Natural killer cell treated with Interleukin-12 subunit alpha and Interleukin-12 subunit beta and Interleukin-15 and Interleukin-18, amount 100 ng/mL, for 72 hours (primary cell): ENCODE measurements around the gene LELP1. TPM values are rescaled to one million over a fixed set of nuclear protein-coding genes. Genes with fewer than 3 reads are reported as not detected.
"Not testable (repeated sequence)": the region's sequence is repeated elsewhere in the genome, so short reads cannot be mapped to it uniquely, and the experiment has no call there.

Experiments
- ATAC-seq, 2 donors: fragments of 150-1000 bp; cut with Tn5 transposase in 1 of 2; sonication (Bioruptor Pico), chemical (Tn5 transposase) in 1 of 2; 2 replicates each; pipeline ENCODE4 v1.10.0; 2021
- DNase-seq: peaks from one replicate; pipeline ENCODE4 v3.0.0; 2022; ENCODE audit warnings: low spot score
- H3K27ac Mint-ChIP-seq, 2 donors: 1 replicate in 1 of 2; 2 replicates in 1 of 2; pipeline ENCODE4 v1.8.0; 2022; ENCODE audit warnings: mixed read lengths in 2 of 2, mild to moderate bottlenecking in 1 of 2, moderate library complexity in 1 of 2
- H3K27me3 Mint-ChIP-seq, 2 donors: 1 replicate in 1 of 2; 2 replicates in 1 of 2; pipeline ENCODE4 v1.8.0; 2022; ENCODE audit warnings: mixed read lengths in 2 of 2
- H3K36me3 Mint-ChIP-seq: one replicate; pipeline ENCODE4 v1.8.0; 2022; ENCODE audit warnings: mixed read lengths
- H3K4me1 Mint-ChIP-seq, 2 donors: 1 replicate in 1 of 2; 2 replicates in 1 of 2; pipeline ENCODE4 v1.8.0; 2022; ENCODE audit warnings: low read depth in 2 of 2, mixed read lengths in 2 of 2, mild to moderate bottlenecking in 1 of 2
- H3K4me3 Mint-ChIP-seq: one replicate; pipeline ENCODE4 v1.8.0; 2022; ENCODE audit warnings: mixed read lengths
- H3K9me3 Mint-ChIP-seq: 2 replicates; pipeline ENCODE4 v1.8.0; 2022; ENCODE audit warnings: mixed read lengths
- total RNA-seq, 2 donors: library from RNA; stranded (reverse); gene quantifications; one replicate each; pipeline ENCODE4 v1.2.3, GENCODE V29; 2022

Gene LELP1
- not detected for total RNA-seq

DNA sequence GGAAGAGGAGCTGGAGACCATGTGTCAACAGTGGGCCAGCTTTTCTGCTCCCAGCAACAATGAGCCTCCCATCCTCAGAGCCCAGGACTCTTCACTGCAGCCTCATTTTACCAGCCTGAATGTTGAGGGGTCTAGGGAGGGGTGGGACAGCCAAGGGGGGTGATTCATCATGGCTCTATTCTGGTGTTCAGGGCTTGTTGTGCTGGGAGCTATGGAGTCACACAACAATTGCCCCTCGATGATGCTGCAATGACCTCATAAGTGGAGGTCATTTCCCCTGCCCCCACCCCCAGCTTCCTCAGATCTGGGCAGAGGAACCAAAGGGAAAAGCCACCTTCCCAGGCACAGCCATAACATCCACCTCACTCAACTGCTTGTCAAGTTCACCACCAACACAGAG, at the start of gene LELP1:
TSS of gene LELP1 (plus strand) at position 301 of the 400 bp plus-strand sequence. CDS start 1,278 bp downstream, outside the sequence.
- no peaks in the 10 kb centered on the region for H3K9me3 Mint-ChIP-seq
- H3K36me3 Mint-ChIP-seq: no peaks in the 10 kb centered on the region
- no peak within 1 kb of the TSS for H3K4me3 Mint-ChIP-seq
- no peak for ATAC-seq
- H3K27me3 Mint-ChIP-seq: peaks cover 32 to 50% of the 10 kb centered on the region in 2 donors
- no peak within 1 kb of the TSS for H3K27ac Mint-ChIP-seq
- no peak for DNase-seq
- H3K4me1 Mint-ChIP-seq: no peaks in the 10 kb centered on the region

DNA sequence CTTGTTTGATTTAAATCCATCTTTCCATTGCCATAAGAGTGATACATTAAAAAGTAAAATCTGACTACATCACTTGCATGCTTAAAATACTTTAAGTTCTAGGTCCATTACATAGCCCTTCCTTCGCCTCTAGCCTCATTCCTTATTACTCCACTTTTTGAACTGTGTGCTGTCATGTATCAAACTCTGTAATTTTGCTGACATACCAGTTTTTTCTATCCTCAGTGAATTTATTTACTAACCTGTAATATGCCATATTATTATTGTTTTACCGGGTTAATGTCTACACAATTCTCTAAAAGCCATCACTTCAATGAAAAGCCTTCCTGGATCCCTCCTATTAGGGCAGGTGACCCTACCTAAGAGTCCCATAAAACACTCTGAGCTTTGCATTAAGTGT, 47.7 kb upstream of the LELP1 start:
- Mint-ChIP-seq H3K4me3 (no peak overlapping the region), H3K27me3 (peaks cover 33 to 71% of the 10 kb centered on the region in 2 donors), H3K4me1 (no peaks in the 10 kb centered on the region), H3K36me3 (peaks cover 7% of the 10 kb centered on the region), H3K9me3 (peaks cover 6% of the 10 kb centered on the region), H3K27ac (no peak overlapping the region)
- ATAC-seq (no peak), DNase-seq (no peak)

DNA sequence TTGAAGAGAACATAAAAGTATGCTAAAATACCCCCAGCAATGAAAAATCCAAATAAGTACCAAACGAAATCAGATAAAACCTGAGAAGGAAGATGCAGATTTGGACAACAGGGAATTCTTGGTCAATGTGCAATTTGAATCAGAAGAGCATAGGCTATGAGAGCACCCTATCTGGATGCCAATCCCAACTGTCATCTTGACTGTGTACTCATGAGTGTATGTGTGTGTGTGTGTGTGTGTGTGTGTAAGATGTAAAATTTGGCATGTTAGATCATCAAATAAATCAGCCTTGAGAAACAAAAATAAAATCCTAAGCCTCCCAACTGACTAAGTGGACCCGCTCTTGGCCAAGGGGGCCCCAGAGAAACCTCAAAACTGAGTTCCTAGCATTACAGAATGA, 34.5 kb upstream of the LELP1 start:
- Mint-ChIP-seq H3K4me1 (no peaks in the 10 kb centered on the region), H3K27ac (no peak overlapping the region), H3K9me3 (no peaks in the 10 kb centered on the region), H3K36me3 (no peaks in the 10 kb centered on the region), H3K27me3 (peaks cover 29 to 46% of the 10 kb centered on the region in 2 donors), H3K4me3 (no peak overlapping the region)
- ATAC-seq (no peak), DNase-seq (no peak)

DNA sequence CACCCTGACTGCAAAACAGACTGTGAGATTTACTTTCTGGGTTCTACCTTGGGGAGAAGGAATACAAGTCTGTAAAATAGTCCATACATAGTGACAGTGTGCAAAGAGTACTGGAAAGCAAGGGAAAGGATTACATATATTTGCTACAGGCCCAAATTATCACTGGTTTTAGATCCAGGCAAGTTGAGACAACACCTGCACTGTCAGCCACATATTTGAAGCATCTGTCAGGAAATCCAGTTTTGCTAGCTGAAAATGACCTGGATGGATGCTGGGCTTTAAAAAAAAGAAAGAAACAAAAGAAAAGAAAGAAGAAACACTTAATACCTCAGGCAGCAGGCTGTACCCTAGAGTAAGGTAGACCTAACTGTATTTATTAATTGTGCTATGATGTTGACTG, 28.6 kb upstream of the LELP1 start:
- ATAC-seq (no peak), DNase-seq (no peak)
- no peaks in the 10 kb centered on the region for H3K9me3 Mint-ChIP-seq
- H3K27me3 Mint-ChIP-seq: peaks cover 24 to 33% of the 10 kb centered on the region in 2 donors
- no peaks in the 10 kb centered on the region for H3K4me1 Mint-ChIP-seq
- no peak overlapping the region for H3K27ac Mint-ChIP-seq
- no peaks in the 10 kb centered on the region for H3K36me3 Mint-ChIP-seq
- H3K4me3 Mint-ChIP-seq: no peak overlapping the region

DNA sequence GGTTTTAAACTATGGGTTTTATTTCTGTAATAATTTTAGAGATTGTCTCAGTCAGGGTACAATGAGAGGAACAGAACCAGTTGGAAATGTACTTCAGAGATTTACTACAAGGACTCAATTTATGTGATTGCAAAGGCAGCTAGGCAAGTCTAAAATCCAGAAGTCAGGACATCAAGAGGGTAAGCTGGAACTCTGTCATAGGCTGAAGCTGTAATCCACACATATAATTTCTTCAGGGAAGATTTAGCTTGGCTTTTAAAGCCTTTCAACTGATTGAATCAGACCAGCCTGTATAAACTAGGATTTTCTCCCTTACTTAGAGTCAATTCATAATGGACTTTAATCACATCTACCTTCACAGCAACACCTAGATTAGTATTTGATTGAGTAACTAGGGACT, 24.3 kb upstream of the LELP1 start:
- DNase-seq (no peak), ATAC-seq (no peak)
- Mint-ChIP-seq H3K4me1 (no peaks in the 10 kb centered on the region), H3K27me3 (peaks cover 18 to 29% of the 10 kb centered on the region in 2 donors), H3K4me3 (no peak overlapping the region), H3K9me3 (no peaks in the 10 kb centered on the region), H3K36me3 (no peaks in the 10 kb centered on the region), H3K27ac (no peak overlapping the region)

DNA sequence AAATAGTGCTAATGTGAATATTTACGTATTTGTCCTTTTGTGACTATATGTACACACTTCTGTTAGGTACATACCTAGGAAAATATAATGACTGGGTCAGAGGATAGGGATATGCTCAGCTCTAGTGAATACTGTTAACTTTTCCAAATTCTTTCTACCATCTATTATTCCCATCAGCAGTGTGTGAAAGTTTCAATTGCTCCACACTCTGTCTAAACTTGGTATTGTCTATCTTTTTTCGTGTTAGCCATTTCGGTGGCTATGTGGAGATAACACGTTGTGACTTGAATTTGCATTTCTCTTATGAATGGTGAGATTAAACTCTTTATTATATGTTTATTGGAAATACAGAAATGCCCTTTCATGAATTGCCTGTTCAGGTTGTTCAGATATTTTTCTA, 22.7 kb upstream of the LELP1 start:
- H3K9me3 Mint-ChIP-seq: peaks cover 2% of the 10 kb centered on the region
- no peak for DNase-seq
- peaks cover 22 to 29% of the 10 kb centered on the region in 2 donors for H3K27me3 Mint-ChIP-seq
- H3K4me1 Mint-ChIP-seq: no peaks in the 10 kb centered on the region
- H3K27ac Mint-ChIP-seq: no peak overlapping the region
- no peak for ATAC-seq
- H3K36me3 Mint-ChIP-seq: peaks cover 2% of the 10 kb centered on the region
- H3K4me3 Mint-ChIP-seq: no peak overlapping the region

DNA sequence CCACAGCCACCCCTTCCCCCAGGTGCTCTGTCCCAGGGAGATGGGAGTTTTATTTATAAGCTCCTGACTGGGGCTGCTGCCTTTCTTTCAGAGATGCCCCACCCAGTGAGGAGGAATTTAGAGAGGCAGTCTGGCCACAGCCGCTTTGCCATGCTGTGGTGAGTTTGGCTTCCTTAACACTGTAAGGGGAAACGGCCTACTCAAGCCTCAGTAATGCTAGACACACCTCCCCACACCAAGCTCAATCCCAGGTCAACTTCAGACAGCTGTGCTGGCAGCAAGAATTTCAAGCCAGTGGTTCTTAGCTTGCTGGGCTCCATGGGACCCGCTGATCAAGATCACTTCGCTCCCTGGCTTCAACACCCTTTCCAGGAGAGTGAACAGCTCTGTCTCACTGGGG, 14.9 kb upstream of the LELP1 start:
- H3K4me1 Mint-ChIP-seq, DNase-seq, H3K4me3 Mint-ChIP-seq, H3K27ac Mint-ChIP-seq, ATAC-seq, H3K9me3 Mint-ChIP-seq: not testable (repeated sequence)
- H3K36me3 Mint-ChIP-seq: peaks cover 13% of the 10 kb centered on the region
- H3K27me3 Mint-ChIP-seq: peaks cover 42 to 56% of the 10 kb centered on the region in 2 donors

DNA sequence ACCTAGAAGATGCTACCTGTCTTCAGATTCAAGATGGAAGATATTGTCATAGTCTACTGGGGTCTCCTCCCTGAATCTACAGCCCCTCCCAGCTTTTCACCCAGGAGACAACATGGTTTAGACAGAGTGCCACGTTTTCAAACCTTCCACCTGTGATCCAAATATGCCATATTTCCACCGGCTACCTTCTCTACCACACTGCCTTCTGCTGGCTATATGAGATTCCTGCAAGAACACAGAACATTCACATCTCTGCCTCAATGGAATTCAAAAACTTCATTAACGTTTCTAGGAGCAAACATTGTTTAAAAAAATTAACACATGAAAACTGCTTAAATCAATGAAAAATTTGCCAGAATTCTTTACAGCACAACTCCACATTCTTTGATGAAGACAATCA, 12.9 kb upstream of the LELP1 start:
- H3K27ac Mint-ChIP-seq: no peak overlapping the region
- no peak for ATAC-seq
- no peaks in the 10 kb centered on the region for H3K4me1 Mint-ChIP-seq
- H3K9me3 Mint-ChIP-seq: peaks cover 7% of the 10 kb centered on the region
- DNase-seq: no peak
- peaks cover 45 to 67% of the 10 kb centered on the region in 2 donors for H3K27me3 Mint-ChIP-seq
- peaks cover 12% of the 10 kb centered on the region for H3K36me3 Mint-ChIP-seq
- no peak overlapping the region for H3K4me3 Mint-ChIP-seq

DNA sequence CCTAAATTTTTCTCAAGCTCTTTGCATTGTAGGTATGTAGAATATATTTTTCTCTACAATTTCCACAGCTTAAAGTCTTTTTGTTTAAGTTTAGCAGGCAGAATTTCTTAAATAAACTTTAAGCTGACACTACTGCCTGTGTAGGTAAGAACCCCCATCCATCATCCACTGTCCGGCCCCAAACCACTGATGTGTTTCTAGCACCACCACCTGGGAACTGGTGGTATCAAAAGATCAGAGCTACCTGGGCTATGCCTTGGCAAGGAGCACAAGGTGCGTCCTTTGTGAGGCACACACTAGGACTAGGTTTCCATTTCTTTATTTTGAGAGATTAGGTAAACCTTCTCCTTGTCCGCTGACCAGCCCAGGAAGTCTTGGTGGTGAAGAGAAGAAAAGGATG, 10.5 kb upstream of the LELP1 start:
- DNase-seq: no peak
- Mint-ChIP-seq H3K4me3 (no peak overlapping the region), H3K4me1 (no peaks in the 10 kb centered on the region), H3K27me3 (peaks cover 38 to 54% of the 10 kb centered on the region in 2 donors), H3K36me3 (no peaks in the 10 kb centered on the region), H3K9me3 (no peaks in the 10 kb centered on the region), H3K27ac (no peak overlapping the region)
- ATAC-seq: no peak

DNA sequence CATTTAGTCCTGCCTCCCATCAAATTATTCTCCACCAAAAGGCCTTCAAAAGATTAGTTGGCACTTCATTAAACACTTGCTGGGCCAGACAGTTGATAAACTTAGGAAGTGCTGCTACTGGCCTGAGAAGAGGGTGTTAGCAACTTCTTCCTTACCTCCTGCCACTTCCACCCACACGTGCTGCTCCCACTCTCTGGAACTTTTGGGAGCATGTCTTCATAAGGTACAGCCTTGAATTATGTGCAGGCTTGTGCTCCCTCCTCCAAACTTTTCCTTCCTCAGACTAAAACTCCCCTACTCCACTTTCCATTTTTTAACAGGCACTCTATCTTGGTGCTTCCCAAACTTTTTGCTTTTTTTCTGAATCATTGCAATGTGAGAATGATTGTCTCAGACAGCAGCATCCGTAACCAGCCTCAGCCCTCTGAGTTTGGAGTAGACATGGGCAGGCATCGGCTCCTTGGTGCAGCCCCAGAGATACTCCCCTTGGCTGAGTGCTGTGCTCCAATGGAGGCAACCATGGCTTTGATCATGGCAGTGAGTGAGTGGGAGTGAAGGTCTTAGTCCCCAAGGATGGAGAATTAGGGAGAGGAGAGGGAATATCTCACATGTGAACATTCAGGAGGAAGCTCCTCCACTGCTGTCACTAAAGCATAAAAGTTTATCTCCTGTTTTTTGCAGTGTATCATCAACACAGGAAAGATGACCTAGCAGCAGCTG, 8.7 kb upstream of the LELP1 start:
- Mint-ChIP-seq H3K27ac (no peak overlapping the region), H3K27me3 (peaks cover 47 to 61% of the 10 kb centered on the region in 2 donors), H3K4me3 (no peak overlapping the region), H3K9me3 (no peaks in the 10 kb centered on the region), H3K36me3 (no peaks in the 10 kb centered on the region), H3K4me1 (no peaks in the 10 kb centered on the region)
- ATAC-seq: no peak
- no peak for DNase-seq

DNA sequence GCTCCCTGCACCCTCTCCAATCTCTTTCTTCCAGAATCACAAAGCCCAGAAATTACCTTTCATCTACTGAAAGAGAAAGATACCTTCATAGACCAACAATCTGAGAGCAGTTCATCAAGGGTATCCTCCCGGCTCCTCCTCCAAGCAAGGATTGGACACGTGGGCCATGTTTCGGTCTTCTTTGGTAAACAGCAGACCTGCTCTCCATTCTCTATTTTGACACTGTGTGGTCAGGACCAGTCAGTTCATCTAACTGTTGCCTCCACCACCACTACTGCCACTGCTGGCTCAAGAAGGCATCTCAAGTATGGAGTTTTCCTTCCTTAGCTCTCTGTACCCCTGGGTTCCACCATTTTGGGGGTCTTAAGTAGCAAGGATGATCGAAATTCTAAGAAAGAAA, 8.0 kb upstream of the LELP1 start:
- no peaks in the 10 kb centered on the region for H3K4me1 Mint-ChIP-seq
- no peak overlapping the region for H3K27ac Mint-ChIP-seq
- H3K36me3 Mint-ChIP-seq: no peaks in the 10 kb centered on the region
- no peak for DNase-seq
- H3K4me3 Mint-ChIP-seq: no peak overlapping the region
- no peak for ATAC-seq
- H3K27me3 Mint-ChIP-seq: peaks cover 49 to 62% of the 10 kb centered on the region in 2 donors
- no peaks in the 10 kb centered on the region for H3K9me3 Mint-ChIP-seq

DNA sequence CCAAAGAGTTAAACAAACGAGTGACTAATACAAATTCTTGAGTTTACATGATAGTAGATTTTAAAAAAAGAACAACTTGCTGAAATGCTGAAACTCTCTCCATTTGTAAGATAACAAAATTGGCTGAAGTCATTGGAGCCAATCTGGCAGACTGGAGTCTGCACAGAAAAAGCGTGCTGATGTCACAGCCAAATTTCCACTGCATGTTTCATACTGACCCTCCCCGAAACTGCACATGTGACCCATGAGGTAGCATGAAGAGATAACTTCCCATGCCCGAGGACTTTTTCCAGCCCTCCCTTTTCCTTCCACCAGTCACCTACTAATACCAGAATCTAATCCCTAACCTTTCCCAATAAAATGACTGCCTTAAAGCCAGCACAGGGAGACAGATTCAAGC, 1.2 kb upstream of the LELP1 start:
- DNase-seq (no peak), ATAC-seq (no peak)
- no peaks in the 10 kb centered on the region for H3K9me3 Mint-ChIP-seq
- H3K36me3 Mint-ChIP-seq: no peaks in the 10 kb centered on the region
- no peak overlapping the region for H3K4me3 Mint-ChIP-seq
- H3K4me1 Mint-ChIP-seq: no peaks in the 10 kb centered on the region
- peaks cover 33 to 55% of the 10 kb centered on the region in 2 donors for H3K27me3 Mint-ChIP-seq
- no peak overlapping the region for H3K27ac Mint-ChIP-seq

DNA sequence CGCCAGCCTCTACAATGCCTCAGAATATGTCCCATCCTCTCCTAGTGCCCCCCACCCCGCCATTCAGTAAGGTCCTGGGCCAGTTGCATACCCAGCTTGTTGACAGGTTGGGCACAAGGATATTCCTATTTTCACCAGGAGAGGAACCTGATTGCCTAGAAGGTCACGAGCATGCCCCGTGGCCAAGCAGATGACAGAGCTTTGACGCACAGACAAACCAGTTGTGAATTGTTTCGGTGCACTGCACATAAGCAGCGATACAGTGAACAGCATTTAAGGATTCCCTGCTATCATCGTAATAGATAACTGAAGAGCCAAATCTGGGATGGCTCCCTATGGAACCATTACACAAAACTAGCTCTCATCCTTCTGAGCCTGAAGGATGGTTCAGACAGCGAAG, 3.4 kb downstream of the LELP1 start:
- no peak overlapping the region for H3K27ac Mint-ChIP-seq
- H3K4me3 Mint-ChIP-seq: no peak overlapping the region
- no peaks in the 10 kb centered on the region for H3K4me1 Mint-ChIP-seq

DNA sequence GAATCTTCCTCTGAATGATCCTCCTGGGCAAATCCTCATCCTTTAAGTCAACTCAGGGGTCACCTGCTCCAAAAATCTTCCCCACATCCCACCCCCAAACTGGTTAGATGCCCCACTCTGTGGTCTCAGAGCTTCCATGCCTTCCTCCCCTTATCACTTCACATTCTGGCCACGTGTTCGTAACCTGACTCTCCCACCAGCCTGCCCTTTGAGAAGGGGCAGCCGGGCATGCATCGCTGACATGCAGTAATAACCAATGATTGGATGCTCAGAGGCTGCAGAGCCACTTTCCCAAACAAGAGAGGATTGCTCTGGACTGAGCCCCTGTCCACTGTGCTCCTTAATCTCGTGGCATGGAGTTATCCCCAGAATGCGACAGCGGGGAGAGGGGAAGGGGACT, 7.0 kb downstream of the LELP1 start:
- Mint-ChIP-seq H3K4me3 (no peak overlapping the region), H3K36me3 (no peaks in the 10 kb centered on the region), H3K4me1 (no peaks in the 10 kb centered on the region), H3K9me3 (no peaks in the 10 kb centered on the region), H3K27ac (no peak overlapping the region), H3K27me3 (peaks cover 23 to 44% of the 10 kb centered on the region in 2 donors)
- DNase-seq: no peak
- peak in 1 of 2 donors; percentile 55 for ATAC-seq

More for the DNA sequence above, 3.4 kb downstream of the LELP1 start:
- Mint-ChIP-seq H3K27me3 (peaks cover 24 to 40% of the 10 kb centered on the region in 2 donors), H3K9me3 (no peaks in the 10 kb centered on the region), H3K36me3 (no peaks in the 10 kb centered on the region)
- DNase-seq (no peak), ATAC-seq (no peak)

DNA sequence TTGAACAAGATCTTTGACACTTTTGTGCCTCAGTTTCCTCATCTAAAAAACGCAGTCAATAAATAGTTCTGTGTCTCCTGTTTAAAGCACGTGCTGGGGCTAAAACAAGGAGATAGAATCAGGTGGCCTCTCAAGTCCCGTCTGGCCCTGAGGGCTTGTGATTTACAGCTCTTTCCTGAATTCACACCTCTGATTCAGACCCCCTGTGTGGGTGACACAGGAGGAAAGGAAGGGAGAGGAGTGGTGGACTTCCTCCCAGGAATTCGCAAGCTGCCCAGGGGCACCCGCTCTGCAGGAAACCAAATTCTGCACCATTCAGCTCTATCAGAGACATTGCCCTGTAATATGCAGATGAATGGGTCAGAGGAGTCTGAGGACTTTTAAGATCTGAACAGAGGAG, 9.0 kb downstream of the LELP1 start:
- DNase-seq (no peak), ATAC-seq (no peak)
- H3K27ac Mint-ChIP-seq: no peak overlapping the region
- peaks cover 26 to 51% of the 10 kb centered on the region in 2 donors for H3K27me3 Mint-ChIP-seq
- H3K4me1 Mint-ChIP-seq: no peaks in the 10 kb centered on the region
- H3K4me3 Mint-ChIP-seq: no peak overlapping the region
- no peaks in the 10 kb centered on the region for H3K9me3 Mint-ChIP-seq
- no peaks in the 10 kb centered on the region for H3K36me3 Mint-ChIP-seq
